H9 (cell line): Measurements from ENCODE around the gene TMEM186. TPM values are rescaled to one million over a fixed set of nuclear protein-coding genes. Genes with fewer than 3 reads are reported as not detected.
"Not testable (repeated sequence)": the region's sequence is repeated elsewhere in the genome, so short reads cannot be mapped to it uniquely, and the experiment has no call there.

Source experiments
- DNase-seq: peaks from one replicate; pipeline ENCODE4 v3.0.0-alpha.2; 2017
- H2AFZ ChIP-seq: one replicate; pipeline ENCODE4 v1.6.1; 2013; ENCODE audit warnings: mild to moderate bottlenecking, low read length, control low read depth, moderate library complexity
- H2AK5ac ChIP-seq: 2 replicates; pipeline ENCODE4 v1.6.1; 2013; ENCODE audit warnings: low read length, control low read depth, mixed read lengths; ENCODE audit not compliant: insufficient read length
- H2BK120ac ChIP-seq: one replicate; pipeline ENCODE4 v1.6.1; 2013; ENCODE audit warnings: low read depth, mild to moderate bottlenecking, low read length, control low read depth, inconsistent platforms; ENCODE audit not compliant: poor library complexity, severe bottlenecking
- H2BK12ac ChIP-seq: 2 replicates; pipeline ENCODE4 v1.6.1; 2013; ENCODE audit warnings: low read length, control low read depth, mixed read lengths, low read depth; ENCODE audit not compliant: insufficient read length
- H2BK15ac ChIP-seq: 2 replicates; pipeline ENCODE4 v1.6.1; 2013; ENCODE audit warnings: low read depth, low read length, control low read depth
- H2BK20ac ChIP-seq: one replicate; pipeline ENCODE4 v1.6.1; 2013; ENCODE audit warnings: low read depth, mild to moderate bottlenecking, low read length, control low read depth, inconsistent platforms; ENCODE audit not compliant: poor library complexity, severe bottlenecking
- H2BK5ac ChIP-seq: 2 replicates; pipeline ENCODE4 v1.6.1; 2013; ENCODE audit warnings: low read length, control low read depth, mixed read lengths; ENCODE audit not compliant: insufficient read length
- H3K14ac ChIP-seq: 2 replicates; pipeline ENCODE4 v1.6.1; 2013; ENCODE audit warnings: low read length, control low read depth; ENCODE audit not compliant: insufficient read depth
- H3K18ac ChIP-seq: 2 replicates; pipeline ENCODE4 v1.6.1; 2013; ENCODE audit warnings: low read depth, mild to moderate bottlenecking, mixed read lengths, low read length, control low read depth; ENCODE audit not compliant: insufficient read length
- H3K23ac ChIP-seq: 2 replicates; pipeline ENCODE4 v1.6.1; 2013; ENCODE audit warnings: low read length, control low read depth, mixed read lengths, low read depth; ENCODE audit not compliant: insufficient read length
- H3K23me2 ChIP-seq: 2 replicates; pipeline ENCODE4 v1.6.1; 2013; ENCODE audit warnings: low read depth, mild to moderate bottlenecking, mixed read lengths, low read length, control low read depth; ENCODE audit not compliant: insufficient read length, poor library complexity, severe bottlenecking
- H3K27ac ChIP-seq: 2 replicates; pipeline ENCODE4 v1.5.1; 2013; ENCODE audit warnings: low read length, control low read depth, mixed read lengths, low read depth; ENCODE audit not compliant: insufficient read length
- H3K27me3 ChIP-seq: 2 replicates; pipeline ENCODE4 v1.6.1; 2013; ENCODE audit warnings: low read length, control low read depth, inconsistent platforms; ENCODE audit not compliant: insufficient read depth
- H3K4ac ChIP-seq: 2 replicates; pipeline ENCODE4 v1.6.1; 2013; ENCODE audit warnings: low read depth, mild to moderate bottlenecking, control low read depth, inconsistent platforms, low read length, moderate library complexity
- H3K4me1 ChIP-seq: 2 replicates; pipeline ENCODE4 v1.6.1; 2013; ENCODE audit warnings: low read length, control low read depth, inconsistent platforms; ENCODE audit not compliant: insufficient read depth
- H3K4me2 ChIP-seq: 2 replicates; pipeline ENCODE4 v1.6.1; 2013; ENCODE audit warnings: low read length, control low read depth, mixed read lengths; ENCODE audit not compliant: insufficient read length, insufficient read depth
- H3K56ac ChIP-seq: 2 replicates; pipeline ENCODE4 v1.6.1; 2013; ENCODE audit warnings: low read depth, mild to moderate bottlenecking, mixed read lengths, low read length, control low read depth; ENCODE audit not compliant: insufficient read length
- H3K79me1 ChIP-seq: 2 replicates; pipeline ENCODE4 v1.6.1; 2013; ENCODE audit warnings: low read depth, mild to moderate bottlenecking, moderate library complexity, low read length, control low read depth, inconsistent platforms; ENCODE audit not compliant: insufficient read depth, poor library complexity, severe bottlenecking
- H3K79me2 ChIP-seq: 2 replicates; pipeline ENCODE4 v1.6.1; 2013; ENCODE audit warnings: low read length, control low read depth, inconsistent platforms; ENCODE audit not compliant: insufficient read depth
- H3K9ac ChIP-seq: 2 replicates; pipeline ENCODE4 v1.6.1; 2013; ENCODE audit warnings: low read length, control low read depth, mixed read lengths; ENCODE audit not compliant: insufficient read length; ENCODE audit errors: extremely low read depth
- H3K9me3 ChIP-seq: one replicate; pipeline ENCODE4 v1.6.1; 2013; ENCODE audit warnings: low read depth, low read length, inconsistent platforms; ENCODE audit not compliant: control insufficient read depth
- H3T11ph ChIP-seq: one replicate; pipeline ENCODE4 v1.6.1; 2013; ENCODE audit warnings: mild to moderate bottlenecking, low read length, control low read depth, inconsistent platforms
- H4K20me1 ChIP-seq: one replicate; pipeline ENCODE4 v1.6.1; 2013; ENCODE audit not compliant: control insufficient read depth, insufficient read length, insufficient read depth
- H4K5ac ChIP-seq: 2 replicates; pipeline ENCODE4 v1.6.1; 2013; ENCODE audit warnings: low read depth, mild to moderate bottlenecking, mixed read lengths, low read length, control low read depth; ENCODE audit not compliant: insufficient read length
- H4K8ac ChIP-seq: replicated peaks from 2 replicates; pipeline ENCODE4 v1.6.1; 2013; ENCODE audit warnings: low read length, control low read depth, mixed read lengths, low read depth; ENCODE audit not compliant: insufficient read length
- H4K91ac ChIP-seq: 2 replicates; pipeline ENCODE4 v1.6.1; 2013; ENCODE audit warnings: low read depth, mild to moderate bottlenecking, moderate library complexity, mixed read lengths, low read length, control low read depth; ENCODE audit not compliant: insufficient read length
- H3K27ac Mint-ChIP-seq, 3 experiments: 2 replicates in 2 of 3; 3 replicates in 1 of 3; pipeline ENCODE4 v1.8.0; 2020 to 2021; ENCODE audit warnings: mixed read lengths in 3 of 3, mild to moderate bottlenecking in 1 of 3, moderate library complexity in 1 of 3
- H3K27me3 Mint-ChIP-seq: 2 replicates; pipeline ENCODE4 v1.8.0; 2021; ENCODE audit warnings: low read depth, mild to moderate bottlenecking, moderate library complexity, mixed read lengths
- H3K36me3 Mint-ChIP-seq, 3 experiments: 2 replicates in 2 of 3; 3 replicates in 1 of 3; pipeline ENCODE4 v1.8.0; 2020 to 2021; ENCODE audit warnings: low read depth in 3 of 3, mixed read lengths in 3 of 3; ENCODE audit not compliant: insufficient read depth in 1 of 3
- H3K4me1 Mint-ChIP-seq, 2 experiments: 2 replicates each; pipeline ENCODE4 v1.8.0; 2020; ENCODE audit warnings: mixed read lengths in 2 of 2
- H3K4me3 Mint-ChIP-seq, 2 experiments: 2 replicates in 1 of 2; 3 replicates in 1 of 2; pipeline ENCODE4 v1.8.0; 2020 to 2021; ENCODE audit warnings: mild to moderate bottlenecking in 2 of 2, mixed read lengths in 2 of 2, moderate library complexity in 1 of 2
- H3K9me3 Mint-ChIP-seq, 2 experiments: 2 replicates in 1 of 2; 3 replicates in 1 of 2; pipeline ENCODE4 v1.8.0; 2020; ENCODE audit warnings: mild to moderate bottlenecking in 2 of 2, mixed read lengths in 2 of 2, moderate library complexity in 1 of 2
- WGBS: extraction: QIAGEN DNeasy Blood & Tissue Kit; methylation state at CpG from one replicate; pipeline ENCODE4 v1.1.7; 2013; ENCODE audit warnings: missing lambda C conversion rate, low lambda C conversion rate, mixed read lengths; ENCODE audit not compliant: insufficient read length; ENCODE audit errors: extremely low coverage; 5-methylcytosine and 5-hydroxymethylcytosine counted together
- total RNA-seq: library from RNA; stranded (reverse); gene quantifications from 2 replicates; pipeline ENCODE4 v1.2.1, GENCODE V29; 2021
- TF ChIP-seq, protein P1 (sequence below): fragments of 200-600 bp; sonication (generic); conservative IDR thresholded peaks from 3 replicates; pipeline ENCODE4 v1.8.0; 2021; ENCODE audit warnings: antibody characterized with exemption, mild to moderate bottlenecking

Gene TMEM186
- total RNA-seq, 1 experiment from 2014 or later, result 9.6 TPM

DNA sequence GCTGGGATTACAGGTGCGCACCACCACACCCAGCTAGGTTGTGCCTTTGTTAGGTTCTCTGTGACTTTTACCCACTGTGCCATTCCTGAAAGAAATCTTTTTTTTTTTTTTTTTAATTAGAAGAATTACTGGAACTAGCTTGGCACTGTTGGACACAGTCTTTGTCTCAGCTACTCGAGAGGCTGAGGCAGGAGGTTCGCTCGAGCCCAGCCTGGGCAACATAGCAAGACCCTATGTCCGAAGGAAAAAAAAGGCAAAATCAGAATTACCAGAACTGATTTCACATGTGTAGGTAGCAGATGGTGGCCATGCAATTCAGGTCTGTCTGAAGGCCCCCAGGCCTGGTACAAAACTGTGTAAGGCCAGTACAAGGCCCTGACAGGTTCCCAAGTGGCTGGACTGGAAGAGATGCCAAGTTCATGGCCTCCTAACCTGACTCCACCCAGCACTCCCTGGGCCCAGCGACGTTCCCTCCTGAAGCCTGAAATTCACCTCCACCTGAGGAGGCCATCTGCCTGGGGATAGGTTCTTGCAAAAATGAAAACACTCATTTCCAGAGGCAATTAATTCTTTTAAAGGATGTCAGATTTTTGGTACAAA, 48.4 kb upstream of the TMEM186 start:
- H4K8ac ChIP-seq, result no peak overlapping the region
- no peak overlapping the region for H2BK20ac ChIP-seq
- H3K79me1 ChIP-seq, result no peaks in the 10 kb centered on the region
- peak overlapping the region in 1 of 3 experiments; percentile 82; a peak in 1 of 7 replicates for H3K27ac Mint-ChIP-seq
- H3K79me2 ChIP-seq, result no peaks in the 10 kb centered on the region
- H3K4me1 Mint-ChIP-seq, result peaks cover 38 to 45% of the 10 kb centered on the region in 2 experiments
- no peak overlapping the region for H4K91ac ChIP-seq
- no peak overlapping the region for H2BK12ac ChIP-seq
- no peaks in the 10 kb centered on the region; the same call in 1 of the 2 replicates for H3K27me3 Mint-ChIP-seq
- H3K27ac ChIP-seq, result no peak overlapping the region
- no peak overlapping the region for H4K5ac ChIP-seq
- WGBS, result no CpG with 5 or more reads among the region's 7 CpGs
- H4K20me1 ChIP-seq, result peaks cover 4% of the 10 kb centered on the region
- H2BK120ac ChIP-seq, result no peak overlapping the region
- TF ChIP-seq, protein P1, sequence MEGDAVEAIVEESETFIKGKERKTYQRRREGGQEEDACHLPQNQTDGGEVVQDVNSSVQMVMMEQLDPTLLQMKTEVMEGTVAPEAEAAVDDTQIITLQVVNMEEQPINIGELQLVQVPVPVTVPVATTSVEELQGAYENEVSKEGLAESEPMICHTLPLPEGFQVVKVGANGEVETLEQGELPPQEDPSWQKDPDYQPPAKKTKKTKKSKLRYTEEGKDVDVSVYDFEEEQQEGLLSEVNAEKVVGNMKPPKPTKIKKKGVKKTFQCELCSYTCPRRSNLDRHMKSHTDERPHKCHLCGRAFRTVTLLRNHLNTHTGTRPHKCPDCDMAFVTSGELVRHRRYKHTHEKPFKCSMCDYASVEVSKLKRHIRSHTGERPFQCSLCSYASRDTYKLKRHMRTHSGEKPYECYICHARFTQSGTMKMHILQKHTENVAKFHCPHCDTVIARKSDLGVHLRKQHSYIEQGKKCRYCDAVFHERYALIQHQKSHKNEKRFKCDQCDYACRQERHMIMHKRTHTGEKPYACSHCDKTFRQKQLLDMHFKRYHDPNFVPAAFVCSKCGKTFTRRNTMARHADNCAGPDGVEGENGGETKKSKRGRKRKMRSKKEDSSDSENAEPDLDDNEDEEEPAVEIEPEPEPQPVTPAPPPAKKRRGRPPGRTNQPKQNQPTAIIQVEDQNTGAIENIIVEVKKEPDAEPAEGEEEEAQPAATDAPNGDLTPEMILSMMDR, result no peak
- no peak overlapping the region for H3K14ac ChIP-seq
- H2BK5ac ChIP-seq, result no peak overlapping the region
- no peaks in the 10 kb centered on the region for H3K27me3 ChIP-seq
- H3K4me2 ChIP-seq, result no peak overlapping the region
- peaks cover 23 to 57% (median 40%) of the 10 kb centered on the region in 3 experiments for H3K36me3 Mint-ChIP-seq
- no peak overlapping the region for H2AFZ ChIP-seq
- no peak overlapping the region for H3T11ph ChIP-seq
- no peak overlapping the region for H3K4ac ChIP-seq
- no peak overlapping the region for H3K9ac ChIP-seq
- no peak overlapping the region for H3K56ac ChIP-seq
- H3K4me1 ChIP-seq, result no peaks in the 10 kb centered on the region
- H3K4me3 Mint-ChIP-seq, result no peak overlapping the region; a peak in 1 of 5 replicates
- DNase-seq, result no peak
- H3K23ac ChIP-seq, result no peak overlapping the region
- H3K23me2 ChIP-seq, result no peaks in the 10 kb centered on the region
- no peaks in the 10 kb centered on the region for H3K9me3 ChIP-seq
- H3K18ac ChIP-seq, result no peak overlapping the region
- H2BK15ac ChIP-seq, result no peak overlapping the region
- H3K9me3 Mint-ChIP-seq, result no peaks in the 10 kb centered on the region; a peak in 1 of 5 replicates
- H2AK5ac ChIP-seq, result no peak overlapping the region

DNA sequence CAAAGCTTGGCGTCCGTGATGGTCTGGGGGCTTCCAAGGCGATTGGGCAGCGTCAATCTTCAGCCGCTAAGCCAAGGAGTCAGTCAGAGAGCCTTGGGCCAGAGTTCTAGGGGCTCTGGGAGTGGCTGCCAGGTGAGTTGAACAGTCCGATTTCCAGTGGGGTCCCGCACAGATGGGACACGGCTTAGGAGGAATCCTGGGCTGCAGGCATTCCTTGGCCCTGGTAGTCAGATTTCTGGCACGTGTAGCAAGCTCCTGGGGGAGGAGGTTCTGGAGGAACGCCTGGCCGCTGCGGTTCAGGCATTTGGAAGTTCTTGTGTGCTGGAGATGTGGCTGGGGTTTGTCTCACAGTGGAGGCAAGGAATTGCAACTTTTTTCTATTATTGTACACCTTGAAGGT, 45.9 kb upstream of the TMEM186 start:
- H4K91ac ChIP-seq, H2BK15ac ChIP-seq, H2BK120ac ChIP-seq, H2AFZ ChIP-seq, H3K79me1 ChIP-seq, H3K23ac ChIP-seq, H3K14ac ChIP-seq, H3K79me2 ChIP-seq, H3K27ac Mint-ChIP-seq, H3K23me2 ChIP-seq, H3K4me1 ChIP-seq, H3K27me3 Mint-ChIP-seq, H3K4me2 ChIP-seq, H3K9me3 Mint-ChIP-seq, H2AK5ac ChIP-seq, H3T11ph ChIP-seq, H3K4me3 Mint-ChIP-seq, H2BK20ac ChIP-seq, H3K27ac ChIP-seq, H3K18ac ChIP-seq, H2BK12ac ChIP-seq, H2BK5ac ChIP-seq, H4K20me1 ChIP-seq, H3K9me3 ChIP-seq, H3K4ac ChIP-seq, H4K5ac ChIP-seq, H4K8ac ChIP-seq, DNase-seq, H3K9ac ChIP-seq, H3K27me3 ChIP-seq, H3K56ac ChIP-seq: not testable (repeated sequence)
- Mint-ChIP-seq H3K36me3 (peaks cover 13 to 32% (median 19%) of the 10 kb centered on the region in 3 experiments), H3K4me1 (peaks cover 25 to 29% of the 10 kb centered on the region in 2 experiments)
- no CpG with 5 or more reads among the region's 12 CpGs for WGBS
